KMS-11 (cell line): ENCODE data around the gene KCNJ16.

Experiments used
- H2AFZ ChIP-seq: fragments of 200-600 bp; sonication (generic); 2 replicates; pipeline ENCODE4 v1.6.1; 2016; ENCODE audit warnings: antibody characterized with exemption, mixed run types, low read depth
- H3K27ac ChIP-seq: fragments of 200-600 bp; sonication (generic); 2 replicates; pipeline ENCODE4 v1.6.1; 2016; ENCODE audit warnings: mild to moderate bottlenecking, mixed run types
- H3K27me3 ChIP-seq: fragments of 200-600 bp; sonication (generic); 2 replicates; pipeline ENCODE4 v1.6.1; 2017; ENCODE audit warnings: mild to moderate bottlenecking, low read depth, mixed run types, moderate library complexity; ENCODE audit not compliant: insufficient read depth
- H3K36me3 ChIP-seq: fragments of 200-600 bp; sonication (generic); 2 replicates; pipeline ENCODE4 v1.6.1; 2017; ENCODE audit warnings: mild to moderate bottlenecking, mixed run types; ENCODE audit not compliant: insufficient read depth
- H3K4me1 ChIP-seq: fragments of 200-600 bp; sonication (generic); 2 replicates; pipeline ENCODE4 v1.6.1; 2016; ENCODE audit warnings: mild to moderate bottlenecking, low read depth, mixed run types; ENCODE audit not compliant: poor library complexity, severe bottlenecking
- H3K4me2 ChIP-seq: fragments of 200-600 bp; sonication (generic); 2 replicates; pipeline ENCODE4 v1.7.0; 2016; ENCODE audit warnings: mild to moderate bottlenecking, mixed run types
- H3K4me3 ChIP-seq: fragments of 200-600 bp; sonication (generic); IDR thresholded peaks from 2 replicates; pipeline ENCODE4 v1.6.1; 2017; ENCODE audit warnings: low read depth, low read length, mixed read lengths; ENCODE audit not compliant: insufficient read depth
- H3K79me2 ChIP-seq: fragments of 200-600 bp; sonication (generic); 2 replicates; pipeline ENCODE4 v1.6.1; 2016; ENCODE audit warnings: low read depth, mixed run types; ENCODE audit not compliant: insufficient read depth
- H3K9ac ChIP-seq: fragments of 200-600 bp; sonication (generic); 2 replicates; pipeline ENCODE4 v1.6.1; 2016; ENCODE audit warnings: mild to moderate bottlenecking, mixed run types
- H4K20me1 ChIP-seq: fragments of 200-600 bp; sonication (generic); 2 replicates; pipeline ENCODE4 v1.6.1; 2016; ENCODE audit warnings: mild to moderate bottlenecking, mixed run types; ENCODE audit not compliant: insufficient read depth
- TF ChIP-seq, protein P1 (sequence below): fragments of 200-600 bp; sonication (generic); conservative IDR thresholded peaks from 2 replicates; pipeline ENCODE4 v1.6.1; 2017; ENCODE audit warnings: low read depth, mild to moderate bottlenecking, antibody characterized with exemption, low read length, moderate library complexity, mixed read lengths

Gene KCNJ16

DNA sequence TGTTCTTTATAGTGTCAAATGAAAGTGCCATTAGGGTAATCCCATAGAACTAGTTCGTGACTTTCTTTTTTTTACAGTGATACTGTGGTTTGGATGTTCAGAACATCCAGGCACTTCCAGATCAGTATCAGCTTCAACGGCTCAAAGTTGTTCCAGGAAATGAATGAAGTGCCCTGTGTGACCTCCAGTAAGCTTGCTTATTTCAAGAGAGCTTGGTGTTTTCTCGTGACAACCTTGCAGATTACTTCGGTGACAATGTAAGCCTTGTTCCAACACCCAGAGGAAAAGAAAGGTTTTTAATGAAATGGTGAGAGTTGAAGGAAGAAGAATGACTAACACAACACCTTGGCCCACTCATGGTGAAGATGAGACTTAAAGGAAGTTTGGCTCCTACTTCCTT lies 16.0 kb upstream of the KCNJ16 start:
- no peak overlapping the region for H3K9ac ChIP-seq
- H3K4me3 ChIP-seq: no peak overlapping the region
- no peaks in the 10 kb centered on the region for H4K20me1 ChIP-seq
- no peak overlapping the region for H3K4me2 ChIP-seq
- no peaks in the 10 kb centered on the region for H3K79me2 ChIP-seq
- TF ChIP-seq, protein P1, sequence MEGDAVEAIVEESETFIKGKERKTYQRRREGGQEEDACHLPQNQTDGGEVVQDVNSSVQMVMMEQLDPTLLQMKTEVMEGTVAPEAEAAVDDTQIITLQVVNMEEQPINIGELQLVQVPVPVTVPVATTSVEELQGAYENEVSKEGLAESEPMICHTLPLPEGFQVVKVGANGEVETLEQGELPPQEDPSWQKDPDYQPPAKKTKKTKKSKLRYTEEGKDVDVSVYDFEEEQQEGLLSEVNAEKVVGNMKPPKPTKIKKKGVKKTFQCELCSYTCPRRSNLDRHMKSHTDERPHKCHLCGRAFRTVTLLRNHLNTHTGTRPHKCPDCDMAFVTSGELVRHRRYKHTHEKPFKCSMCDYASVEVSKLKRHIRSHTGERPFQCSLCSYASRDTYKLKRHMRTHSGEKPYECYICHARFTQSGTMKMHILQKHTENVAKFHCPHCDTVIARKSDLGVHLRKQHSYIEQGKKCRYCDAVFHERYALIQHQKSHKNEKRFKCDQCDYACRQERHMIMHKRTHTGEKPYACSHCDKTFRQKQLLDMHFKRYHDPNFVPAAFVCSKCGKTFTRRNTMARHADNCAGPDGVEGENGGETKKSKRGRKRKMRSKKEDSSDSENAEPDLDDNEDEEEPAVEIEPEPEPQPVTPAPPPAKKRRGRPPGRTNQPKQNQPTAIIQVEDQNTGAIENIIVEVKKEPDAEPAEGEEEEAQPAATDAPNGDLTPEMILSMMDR: no peak
- H3K36me3 ChIP-seq: no peaks in the 10 kb centered on the region
- no peaks in the 10 kb centered on the region for H3K27me3 ChIP-seq
- H2AFZ ChIP-seq: no peak overlapping the region
- H3K4me1 ChIP-seq: no peaks in the 10 kb centered on the region
- no peak overlapping the region for H3K27ac ChIP-seq

DNA sequence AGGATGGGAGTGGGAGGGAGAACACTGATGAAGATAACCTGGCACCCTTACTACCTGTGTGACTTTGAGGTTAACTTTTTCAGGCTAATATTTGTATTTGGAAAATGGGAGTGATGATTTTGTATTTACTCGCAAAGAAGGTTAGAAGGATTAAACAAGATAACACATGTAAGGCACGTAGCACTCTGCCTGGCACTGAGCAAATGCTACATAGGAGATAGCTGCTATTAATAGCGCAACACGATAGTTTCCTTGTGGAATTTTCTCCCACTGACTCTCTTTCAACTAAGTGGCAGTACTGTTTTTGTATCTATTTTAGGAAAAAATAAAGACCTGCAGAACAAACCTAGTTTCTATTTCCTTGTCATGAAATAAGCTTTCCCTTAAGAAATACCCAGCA lies 15.4 kb upstream of the KCNJ16 start:
- no peak overlapping the region for H3K27ac ChIP-seq

DNA sequence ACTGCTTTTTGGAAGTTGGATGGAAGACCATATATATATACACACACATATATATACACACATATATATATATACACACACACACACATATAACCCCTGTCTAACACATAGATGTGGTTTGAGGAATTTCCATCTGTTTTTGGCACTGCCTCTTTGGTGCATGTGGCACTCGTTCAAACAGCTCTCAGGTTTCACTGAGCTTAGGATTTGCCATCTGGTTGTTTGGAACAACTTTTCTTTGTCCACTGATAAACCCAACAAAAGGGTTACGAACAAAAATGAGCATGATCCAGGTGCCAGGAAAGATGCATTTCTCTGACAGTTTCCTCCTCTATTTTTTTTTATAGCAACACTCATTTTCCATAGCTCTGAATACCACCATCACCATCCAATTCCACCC lies 14.6 kb upstream of the KCNJ16 start:
- TF ChIP-seq, protein P1: no peak
- Histone ChIP-seq H3K4me1 (no peaks in the 10 kb centered on the region), H3K4me2 (no peak overlapping the region), H3K4me3 (no peak overlapping the region), H3K9ac (no peak overlapping the region), H3K79me2 (no peaks in the 10 kb centered on the region), H3K36me3 (no peaks in the 10 kb centered on the region), H3K27ac (no peak overlapping the region), H3K27me3 (no peaks in the 10 kb centered on the region), H2AFZ (no peak overlapping the region), H4K20me1 (no peaks in the 10 kb centered on the region)

More for the DNA sequence above, 15.4 kb upstream of the KCNJ16 start:
- Histone ChIP-seq H3K4me3 (no peak overlapping the region), H3K27me3 (no peaks in the 10 kb centered on the region), H3K4me2 (no peak overlapping the region), H4K20me1 (no peaks in the 10 kb centered on the region), H2AFZ (no peak overlapping the region), H3K36me3 (no peaks in the 10 kb centered on the region), H3K4me1 (no peaks in the 10 kb centered on the region), H3K9ac (no peak overlapping the region), H3K79me2 (no peaks in the 10 kb centered on the region)
- TF ChIP-seq, protein P1: no peak

DNA sequence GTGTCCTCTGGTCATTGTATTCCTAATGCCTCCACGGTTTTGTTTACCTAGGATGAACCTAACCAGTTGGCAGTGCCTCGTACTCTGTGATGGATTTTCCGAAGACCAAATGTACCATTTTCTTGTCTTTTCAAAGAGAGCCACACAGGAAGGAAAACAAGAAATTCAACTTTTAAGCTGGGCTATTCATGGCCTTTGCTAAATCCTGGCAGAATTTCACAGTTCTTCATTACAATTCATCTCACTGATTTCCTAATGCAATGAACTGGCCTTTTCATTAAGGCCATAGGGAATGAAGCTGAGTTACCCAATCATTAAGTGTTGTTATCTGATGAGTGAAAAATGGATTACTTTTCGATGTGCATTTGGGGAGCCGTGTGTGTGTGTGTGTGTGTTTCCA lies 7.9 kb upstream of the KCNJ16 start:
- Histone ChIP-seq H3K4me2 (no peak overlapping the region), H3K27me3 (no peaks in the 10 kb centered on the region), H3K4me1 (no peaks in the 10 kb centered on the region), H3K27ac (no peak overlapping the region), H3K79me2 (no peaks in the 10 kb centered on the region), H4K20me1 (no peaks in the 10 kb centered on the region), H3K4me3 (no peak overlapping the region), H2AFZ (no peak overlapping the region), H3K36me3 (no peaks in the 10 kb centered on the region), H3K9ac (no peak overlapping the region)
- TF ChIP-seq, protein P1: no peak
